Sigmoid colon (tissue), 4 donors: ENCODE data around the gene SCYGR1.

ENCODE experiments used
- EP300 ChIP-seq, 4 donors: sonication (generic); formaldehyde crosslinking; IDR thresholded peaks; one replicate each; pipeline ENCODE4 v1.6.1; 2017; ENCODE audit warnings: antibody characterized with exemption in 4 of 4
- POLR2A ChIP-seq, 2 donors: fragments of 450-650 bp; IDR thresholded peaks; one replicate each; pipeline ENCODE4 v1.6.1; 2016; ENCODE audit warnings: antibody characterized with exemption in 2 of 2, mild to moderate bottlenecking in 2 of 2, moderate library complexity in 2 of 2
- POLR2AphosphoS5 ChIP-seq, 4 donors: sonication (generic); formaldehyde crosslinking; IDR thresholded peaks; one replicate each; pipeline ENCODE4 v1.6.1; 2017; ENCODE audit warnings: antibody characterized with exemption in 4 of 4
- TF ChIP-seq, protein P1 (sequence below), 4 experiments: fragments of 450-650 bp in 3 of 4; fragments of 200-600 bp in 1 of 4; IDR thresholded peaks; one replicate each; pipeline ENCODE4 v1.5.1; 2016 to 2019; ENCODE audit warnings: antibody characterized with exemption in 4 of 4, mild to moderate bottlenecking in 3 of 4, moderate library complexity in 2 of 4

DNA sequence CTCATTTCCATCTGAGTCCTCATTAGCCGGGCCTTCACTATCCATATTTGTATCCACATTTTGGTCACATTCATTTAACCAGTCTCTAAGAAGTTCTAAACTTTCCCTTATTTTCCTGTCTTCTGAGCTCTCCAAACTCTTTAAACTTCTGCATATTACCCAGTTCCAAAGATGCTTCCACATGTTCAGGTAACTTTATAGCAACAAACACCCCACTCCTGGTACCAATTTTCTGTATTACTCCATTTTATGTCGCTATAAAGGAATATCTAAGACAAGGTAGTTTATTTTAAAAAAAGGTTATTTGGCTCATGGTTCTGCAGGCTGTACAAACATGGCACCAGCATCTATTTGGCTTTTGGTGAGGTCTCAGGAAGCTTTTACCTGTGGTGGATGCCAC lies 45.4 kb upstream of the SCYGR1 start:
- TF ChIP-seq POLR2A (IDR thresholded peaks at IDR 0.05) (no peak), POLR2AphosphoS5 (IDR thresholded peaks at IDR 0.05) (no peak), EP300 (IDR thresholded peaks at IDR 0.05) (no peak)
- TF ChIP-seq, protein P1, sequence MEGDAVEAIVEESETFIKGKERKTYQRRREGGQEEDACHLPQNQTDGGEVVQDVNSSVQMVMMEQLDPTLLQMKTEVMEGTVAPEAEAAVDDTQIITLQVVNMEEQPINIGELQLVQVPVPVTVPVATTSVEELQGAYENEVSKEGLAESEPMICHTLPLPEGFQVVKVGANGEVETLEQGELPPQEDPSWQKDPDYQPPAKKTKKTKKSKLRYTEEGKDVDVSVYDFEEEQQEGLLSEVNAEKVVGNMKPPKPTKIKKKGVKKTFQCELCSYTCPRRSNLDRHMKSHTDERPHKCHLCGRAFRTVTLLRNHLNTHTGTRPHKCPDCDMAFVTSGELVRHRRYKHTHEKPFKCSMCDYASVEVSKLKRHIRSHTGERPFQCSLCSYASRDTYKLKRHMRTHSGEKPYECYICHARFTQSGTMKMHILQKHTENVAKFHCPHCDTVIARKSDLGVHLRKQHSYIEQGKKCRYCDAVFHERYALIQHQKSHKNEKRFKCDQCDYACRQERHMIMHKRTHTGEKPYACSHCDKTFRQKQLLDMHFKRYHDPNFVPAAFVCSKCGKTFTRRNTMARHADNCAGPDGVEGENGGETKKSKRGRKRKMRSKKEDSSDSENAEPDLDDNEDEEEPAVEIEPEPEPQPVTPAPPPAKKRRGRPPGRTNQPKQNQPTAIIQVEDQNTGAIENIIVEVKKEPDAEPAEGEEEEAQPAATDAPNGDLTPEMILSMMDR (IDR thresholded peaks at IDR 0.05) = no peak
